ENCODE measurements around the gene TRIM46. TPM values are rescaled to one million over a fixed set of nuclear protein-coding genes. Genes with fewer than 3 reads are reported as not detected.

Gene TRIM46
- total RNA-seq, 1 experiment from 2014 or later, result 3.8 TPM

DNA sequence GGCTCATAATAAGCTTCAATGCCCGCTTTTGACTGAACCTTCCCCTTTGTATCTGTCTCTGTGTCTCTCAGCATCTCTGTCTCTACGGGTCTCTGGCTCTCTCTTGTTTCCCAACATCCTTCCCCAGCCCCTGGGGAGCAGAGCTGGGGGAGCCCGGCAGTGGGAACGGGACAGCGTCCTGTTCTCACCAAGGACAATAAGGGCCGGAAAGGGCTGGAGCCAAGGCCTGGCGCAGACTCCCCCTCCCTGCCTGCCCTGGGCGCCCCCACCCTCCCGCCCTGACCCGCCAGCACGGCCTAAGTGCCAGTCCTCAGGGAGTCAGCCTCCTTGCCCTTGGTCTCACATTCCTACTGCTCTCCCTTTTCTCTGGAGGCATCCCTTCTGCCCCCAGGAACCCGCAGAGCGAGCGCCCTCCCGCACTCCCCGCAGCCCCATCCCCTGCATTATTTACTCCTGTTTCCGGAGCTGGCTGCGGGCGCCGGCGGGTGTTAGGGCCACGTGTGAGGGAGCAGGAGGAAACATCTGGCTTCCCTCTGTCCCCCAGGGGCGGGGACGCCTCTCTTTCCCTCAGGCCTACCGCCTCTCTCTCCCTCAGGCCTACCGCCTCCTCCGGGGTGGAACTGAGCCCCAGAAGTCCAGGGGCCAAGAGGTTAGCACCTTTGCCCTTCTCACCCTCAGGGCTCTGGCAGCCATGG is 7.0 kb upstream of the TRIM46 start:
- peaks cover 6% of the 10 kb centered on the region for H3K4me1 ChIP-seq (ENCODE audit: control insufficient read depth, insufficient read depth, low read length)
- CTCF ChIA-PET, result interaction anchor here (0.5 to 3.3 kb wide), 9 partner anchors 27 to 165 kb away, joined by 3 to 27 read pairs (median 4); no protein-coding TSS in a partner anchor
- in situ Hi-C loops (cut with HindIII; ENCODE audit: low pct_unique_long_range_greater_than_20kb, low sequenced_read_pairs) (no loop called here), intact Hi-C loops (cut with micrococcal nuclease; ENCODE audit: unreplicated experiment) (no loop called here)
- no peak overlapping the region for H3K27ac ChIP-seq (ENCODE audit: low read length)
- no peak for TF ChIP-seq TCF7L2 (IDR thresholded peaks at IDR 0.05; ENCODE audit: low read depth, low read length)
- TF ChIP-seq REST (IDR thresholded peaks at IDR 0.05; ENCODE audit: insufficient read depth in 1 of 2, low read depth in 2 of 2, low read length in 1 of 2), result no peak
- TF ChIP-seq, protein P1, sequence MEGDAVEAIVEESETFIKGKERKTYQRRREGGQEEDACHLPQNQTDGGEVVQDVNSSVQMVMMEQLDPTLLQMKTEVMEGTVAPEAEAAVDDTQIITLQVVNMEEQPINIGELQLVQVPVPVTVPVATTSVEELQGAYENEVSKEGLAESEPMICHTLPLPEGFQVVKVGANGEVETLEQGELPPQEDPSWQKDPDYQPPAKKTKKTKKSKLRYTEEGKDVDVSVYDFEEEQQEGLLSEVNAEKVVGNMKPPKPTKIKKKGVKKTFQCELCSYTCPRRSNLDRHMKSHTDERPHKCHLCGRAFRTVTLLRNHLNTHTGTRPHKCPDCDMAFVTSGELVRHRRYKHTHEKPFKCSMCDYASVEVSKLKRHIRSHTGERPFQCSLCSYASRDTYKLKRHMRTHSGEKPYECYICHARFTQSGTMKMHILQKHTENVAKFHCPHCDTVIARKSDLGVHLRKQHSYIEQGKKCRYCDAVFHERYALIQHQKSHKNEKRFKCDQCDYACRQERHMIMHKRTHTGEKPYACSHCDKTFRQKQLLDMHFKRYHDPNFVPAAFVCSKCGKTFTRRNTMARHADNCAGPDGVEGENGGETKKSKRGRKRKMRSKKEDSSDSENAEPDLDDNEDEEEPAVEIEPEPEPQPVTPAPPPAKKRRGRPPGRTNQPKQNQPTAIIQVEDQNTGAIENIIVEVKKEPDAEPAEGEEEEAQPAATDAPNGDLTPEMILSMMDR (IDR thresholded peaks at IDR 0.05), result no peak
- TF ChIP-seq POLR2AphosphoS5 (IDR thresholded peaks at IDR 0.05; ENCODE audit: low read depth, low read length), result no peak
- no peak for TF ChIP-seq SIN3A (IDR thresholded peaks at IDR 0.05; ENCODE audit: borderline replicate concordance, insufficient read depth, low read depth, low read length)
- H3K36me3 ChIP-seq (ENCODE audit: control insufficient read depth, insufficient read depth, low read length), result no peaks in the 10 kb centered on the region; the same call in 1 of the 2 replicates
- no peak overlapping the region for H3K4me3 ChIP-seq (ENCODE audit: low read depth in 2 of 2, low read length in 2 of 2)
- no peaks in the 10 kb centered on the region for H3K27me3 ChIP-seq (ENCODE audit: control insufficient read depth, insufficient read depth, low read length)
- no peak for ATAC-seq
- H3K9me3 ChIP-seq (ENCODE audit: control insufficient read depth, insufficient read depth, low read depth, low read length), result no peaks in the 10 kb centered on the region
- POLR2A ChIA-PET, result interaction anchor here (0.7 to 1.2 kb wide), 2 partner anchors 27 to 35 kb away, joined by 3 read pairs; no protein-coding TSS in a partner anchor
- DNase-seq (ENCODE audit: low read depth, low spot score), result no peak
- BruUV-seq (replicated peaks), result no TSS peak

- ChIA-PET POLR2A (interaction anchor here (0.7 to 1.2 kb wide), 2 partner anchors 28 to 36 kb away, joined by 3 read pairs; no protein-coding TSS in a partner anchor), CTCF (interaction anchor here (0.6 to 3.3 kb wide), 10 partner anchors 10 to 82 kb away, joined by 3 to 27 read pairs (median 5); no protein-coding TSS in a partner anchor)
- Histone ChIP-seq H3K4me3 (ENCODE audit: low read depth in 2 of 2, low read length in 2 of 2) (peak overlapping the region; percentile 6 to 39; a peak in 3 of 4 replicates), H3K27me3 (ENCODE audit: control insufficient read depth, insufficient read depth, low read length) (no peaks in the 10 kb centered on the region), H3K36me3 (ENCODE audit: control insufficient read depth, insufficient read depth, low read length) (no peaks in the 10 kb centered on the region; the same call in 1 of the 2 replicates), H3K27ac (ENCODE audit: low read length) (peak overlapping the region; percentile 35; the same call in 1 of the 2 replicates), H3K9me3 (ENCODE audit: control insufficient read depth, insufficient read depth, low read depth, low read length) (no peaks in the 10 kb centered on the region), H3K4me1 (ENCODE audit: control insufficient read depth, insufficient read depth, low read length) (peaks cover 14% of the 10 kb centered on the region)
- intact Hi-C loops (cut with micrococcal nuclease; ENCODE audit: unreplicated experiment) (loop anchor here (2.0 kb wide), 1 partner anchor 75 kb away; no protein-coding TSS in a partner anchor), in situ Hi-C loops (cut with HindIII; ENCODE audit: low pct_unique_long_range_greater_than_20kb, low sequenced_read_pairs) (no loop called here)
- TF ChIP-seq POLR2AphosphoS5 (IDR thresholded peaks at IDR 0.05; ENCODE audit: low read depth, low read length), result peak; percentile 42; the same call in 1 of the 2 replicates
- no peak for TF ChIP-seq SIN3A (IDR thresholded peaks at IDR 0.05; ENCODE audit: borderline replicate concordance, insufficient read depth, low read depth, low read length)
- no peak for TF ChIP-seq TCF7L2 (IDR thresholded peaks at IDR 0.05; ENCODE audit: low read depth, low read length)
- TF ChIP-seq REST (IDR thresholded peaks at IDR 0.05; ENCODE audit: insufficient read depth in 1 of 2, low read depth in 2 of 2, low read length in 1 of 2), result no peak
- TF ChIP-seq, protein P1 (IDR thresholded peaks at IDR 0.05), result peak; percentile 93
- DNase-seq (ENCODE audit: low read depth, low spot score), result peak; percentile 64
- peak; percentile 86 for ATAC-seq
- no TSS peak for BruUV-seq (replicated peaks)
Measured at GRCh38 chr1:155167166-155168104, 6.2 kb upstream of the TRIM46 start.

All from Panc1 (cell line).